Measurements from ENCODE around the gene CLDN14.

CLDN14 gene

GRCh38 chr21:36454706-36455105, 25.2 kb downstream of the CLDN14 start:
- TF ChIP-seq CTCF (IDR thresholded peaks at IDR 0.05; ENCODE audit: borderline replicate concordance, insufficient read depth, low read depth, low read length): no peak
- no peak overlapping the region for H3K4me3 ChIP-seq (ENCODE audit: low read depth, low read length)

GRCh38 chr21:36454093-36454531, 25.8 kb downstream of the CLDN14 start:
- no peak for TF ChIP-seq CTCF (IDR thresholded peaks at IDR 0.05; ENCODE audit: borderline replicate concordance, insufficient read depth, low read depth, low read length)
- no peak overlapping the region for H3K4me3 ChIP-seq (ENCODE audit: low read depth, low read length)

- no peak for TF ChIP-seq CTCF (IDR thresholded peaks at IDR 0.05; ENCODE audit: borderline replicate concordance, insufficient read depth, low read depth, low read length)
- H3K4me3 ChIP-seq (ENCODE audit: low read depth, low read length): no peak overlapping the region
Observed at GRCh38 chr21:36452281-36452825, 27.6 kb downstream of the CLDN14 start.

- H3K4me3 ChIP-seq (ENCODE audit: low read depth, low read length): no peak overlapping the region
Observed at GRCh38 chr21:36451506-36451905, 28.4 kb downstream of the CLDN14 start.

GRCh38 chr21:36450511-36450910, 29.4 kb downstream of the CLDN14 start:
- TF ChIP-seq CTCF (IDR thresholded peaks at IDR 0.05; ENCODE audit: borderline replicate concordance, insufficient read depth, low read depth, low read length): no peak

More at GRCh38 chr21:36451506-36451905, 28.4 kb downstream of the CLDN14 start:
- no peak for TF ChIP-seq CTCF (IDR thresholded peaks at IDR 0.05; ENCODE audit: borderline replicate concordance, insufficient read depth, low read depth, low read length)

GRCh38 chr21:36446301-36446700, 33.6 kb downstream of the CLDN14 start:
- TF ChIP-seq CTCF (IDR thresholded peaks at IDR 0.05; ENCODE audit: borderline replicate concordance, insufficient read depth, low read depth, low read length): no peak
- no peak overlapping the region for H3K4me3 ChIP-seq (ENCODE audit: low read depth, low read length)

More at GRCh38 chr21:36450511-36450910, 29.4 kb downstream of the CLDN14 start:
- H3K4me3 ChIP-seq (ENCODE audit: low read depth, low read length): no peak overlapping the region

- H3K4me3 ChIP-seq (ENCODE audit: low read depth, low read length): no peak overlapping the region
- no peak for TF ChIP-seq CTCF (IDR thresholded peaks at IDR 0.05; ENCODE audit: borderline replicate concordance, insufficient read depth, low read depth, low read length)
Observed at GRCh38 chr21:36441715-36442114, 38.2 kb downstream of the CLDN14 start.
